H1 (cell line): ENCODE results near the gene PDE8A. TPM values are rescaled to one million over a fixed set of nuclear protein-coding genes. Genes with fewer than 3 reads are reported as not detected.
A peak's percentile ranks its signal among the peaks of the same experiment; 100 is the strongest.

Source experiments
- CTCF ChIA-PET: fragments of 300-600 bp; sonication (Branson Sonifier 250); formaldehyde crosslinking; loops from one replicate; lab custom pipeline; 2021; ENCODE audit not compliant: partially characterized antibody; lab: Charles Lee
- POLR2A ChIA-PET: fragments of 300-600 bp; sonication (Branson Sonifier 250); formaldehyde crosslinking; loops from one replicate; lab custom pipeline; 2021; ENCODE audit warnings: inconsistent platforms; ENCODE audit not compliant: partially characterized antibody; lab: Charles Lee
- DNase-seq, 2 experiments: peaks; one replicate each; pipeline versions ENCODE4 v3.0.0 to v3.0.0-alpha.2; 2010 to 2022; ENCODE audit warnings: low spot score in 2 of 2, low read depth in 1 of 2, mixed read lengths in 1 of 2
- FAIRE-seq: peaks from 2 replicates; lab custom pipeline; 2011; peaks lifted over from hg19 to GRCh38; lab: Jason Lieb, UNC
- H2AFZ ChIP-seq: 2 replicates; pipeline ENCODE4 v1.8.1; 2012; ENCODE audit warnings: low read length, inconsistent platforms
- H2AK5ac ChIP-seq: 2 replicates; pipeline ENCODE4 v1.6.1; 2013; ENCODE audit warnings: low read depth, low read length
- H2BK120ac ChIP-seq: replicated peaks from 2 replicates; pipeline ENCODE3; 2013; ENCODE audit warnings: low read depth, low read length, inconsistent platforms
- H2BK12ac ChIP-seq: 2 replicates; pipeline ENCODE4 v1.6.1; 2013; ENCODE audit warnings: low read depth, low read length
- H2BK15ac ChIP-seq: 2 replicates; pipeline ENCODE4 v1.6.1; 2013; ENCODE audit warnings: low read length
- H2BK20ac ChIP-seq: 2 replicates; pipeline ENCODE4 v1.6.1; 2013; ENCODE audit warnings: low read length
- H2BK5ac ChIP-seq: 2 replicates; pipeline ENCODE4 v1.6.1; 2013; ENCODE audit warnings: low read depth, low read length
- H3K14ac ChIP-seq: 2 replicates; pipeline ENCODE4 v1.6.1; 2013; ENCODE audit warnings: inconsistent platforms; ENCODE audit not compliant: insufficient read length
- H3K18ac ChIP-seq: 2 replicates; pipeline ENCODE4 v1.6.1; 2013; ENCODE audit warnings: low read length; ENCODE audit errors: extremely low read depth
- H3K23ac ChIP-seq: 2 replicates; pipeline ENCODE4 v1.6.1; 2013; ENCODE audit warnings: inconsistent platforms; ENCODE audit not compliant: insufficient read length
- H3K23me2 ChIP-seq: 2 replicates; pipeline ENCODE4 v1.6.1; 2013; ENCODE audit warnings: low read depth, low read length
- H3K27ac ChIP-seq: 2 replicates; pipeline ENCODE4 v1.6.1; 2011; ENCODE audit warnings: low read depth, low read length, inconsistent platforms
- H3K27me3 ChIP-seq, 4 experiments: replicated peaks in 1 of 4; 1 replicate in 1 of 4; 2 replicates in 3 of 4; pipeline versions ENCODE4 v1.6.1 to v1.8.1; 2011 to 2013; ENCODE audit warnings: low read length in 3 of 4, mild to moderate bottlenecking in 3 of 4, inconsistent platforms in 2 of 4, mixed read lengths in 2 of 4, moderate library complexity in 1 of 4; ENCODE audit not compliant: control insufficient read depth in 3 of 4, insufficient read depth in 3 of 4; ENCODE audit errors: extremely low read depth in 1 of 4
- H3K36me3 ChIP-seq, 4 experiments: 2 replicates each; pipeline versions ENCODE4 v1.6.1 to v1.8.1; 2011 to 2013; ENCODE audit warnings: mild to moderate bottlenecking in 4 of 4, low read length in 3 of 4, moderate library complexity in 2 of 4, control low read depth in 1 of 4, inconsistent platforms in 1 of 4; ENCODE audit not compliant: insufficient read depth in 4 of 4, control insufficient read depth in 2 of 4
- H3K4ac ChIP-seq: replicated peaks from 2 replicates; pipeline ENCODE3; 2013; ENCODE audit warnings: low read length, low read depth, mixed read lengths, inconsistent platforms; ENCODE audit not compliant: insufficient read length
- H3K4me1 ChIP-seq, 4 experiments: replicated peaks in 1 of 4; 1 replicate in 1 of 4; 2 replicates in 3 of 4; pipeline versions ENCODE4 v1.6.1 to v1.8.1; 2011 to 2013; ENCODE audit warnings: low read length in 3 of 4, inconsistent platforms in 2 of 4, mixed read lengths in 1 of 4; ENCODE audit not compliant: insufficient read depth in 4 of 4, control insufficient read depth in 3 of 4
- H3K4me2 ChIP-seq, 2 experiments: 2 replicates each; pipeline versions ENCODE4 v1.6.1 to v1.8.1; 2011 to 2013; ENCODE audit warnings: low read depth in 2 of 2, low read length in 2 of 2, control low read depth in 1 of 2, inconsistent platforms in 1 of 2, mild to moderate bottlenecking in 1 of 2; ENCODE audit not compliant: insufficient read depth in 1 of 2
- H3K4me3 ChIP-seq, 4 experiments: fragments of 200-600, 300-600 bp in 1 of 4; sonication (generic), shearing (Covaris generic), sonication (Bioruptor Twin) in 1 of 4; 2 replicates each; pipeline versions ENCODE4 v1.5.1 to v1.8.1; 2011 to 2016; ENCODE audit warnings: low read length in 4 of 4, low read depth in 3 of 4, control low read depth in 2 of 4, inconsistent platforms in 2 of 4, mild to moderate bottlenecking in 2 of 4, mixed read lengths in 1 of 4, moderate library complexity in 1 of 4; ENCODE audit not compliant: insufficient read depth in 2 of 4; ENCODE audit errors: extremely low read depth in 1 of 4
- H3K56ac ChIP-seq: replicated peaks from 2 replicates; pipeline ENCODE3; 2013; ENCODE audit warnings: low read depth, mild to moderate bottlenecking, mixed read lengths, low read length, inconsistent platforms; ENCODE audit not compliant: insufficient read length
- H3K79me1 ChIP-seq: 2 replicates; pipeline ENCODE4 v1.6.1; 2013; ENCODE audit warnings: low read depth, low read length, control low read depth
- H3K79me2 ChIP-seq, 2 experiments: 2 replicates each; pipeline versions ENCODE4 v1.6.1 to v1.8.1; 2012 to 2013; ENCODE audit warnings: low read length in 2 of 2, mild to moderate bottlenecking in 2 of 2, inconsistent platforms in 1 of 2; ENCODE audit not compliant: insufficient read depth in 2 of 2, control insufficient read depth in 1 of 2
- H3K9ac ChIP-seq, 4 experiments: replicated peaks in 1 of 4; 1 replicate in 1 of 4; 2 replicates in 3 of 4; pipeline versions ENCODE4 v1.6.1 to v1.8.1; 2011 to 2013; ENCODE audit warnings: low read depth in 3 of 4, low read length in 3 of 4, control low read depth in 2 of 4, mild to moderate bottlenecking in 2 of 4, moderate library complexity in 2 of 4, inconsistent platforms in 1 of 4; ENCODE audit errors: extremely low read depth in 1 of 4
- H3K9me3 ChIP-seq, 2 experiments: 2 replicates each; pipeline versions ENCODE4 v1.6.1 to v1.8.1; 2012 to 2013; ENCODE audit warnings: mild to moderate bottlenecking in 2 of 2, moderate library complexity in 2 of 2, control low read depth in 1 of 2, inconsistent platforms in 1 of 2, low read depth in 1 of 2, low read length in 1 of 2, mixed read lengths in 1 of 2; ENCODE audit not compliant: insufficient read depth in 2 of 2
- H4K20me1 ChIP-seq, 2 experiments: replicated peaks in 1 of 2; 2 replicates each; pipeline versions ENCODE3 to v1.8.1; 2011 to 2013; ENCODE audit warnings: inconsistent platforms in 2 of 2, low read length in 2 of 2, mild to moderate bottlenecking in 1 of 2; ENCODE audit not compliant: insufficient read depth in 2 of 2, control insufficient read depth in 1 of 2
- H4K5ac ChIP-seq: 2 replicates; pipeline ENCODE4 v1.6.1; 2013; ENCODE audit warnings: low read length, low read depth, mixed read lengths, inconsistent platforms; ENCODE audit not compliant: insufficient read length
- H4K8ac ChIP-seq: 2 replicates; pipeline ENCODE4 v1.8.0; 2013; ENCODE audit warnings: mild to moderate bottlenecking, moderate library complexity, low read length, inconsistent platforms; ENCODE audit not compliant: insufficient read depth; ENCODE audit errors: extremely low read depth
- H4K91ac ChIP-seq: replicated peaks from 2 replicates; pipeline ENCODE3; 2013; ENCODE audit warnings: low read length, mixed read lengths, inconsistent platforms; ENCODE audit not compliant: insufficient read length
- BACH1 ChIP-seq: IDR thresholded peaks from 2 replicates; pipeline ENCODE4 v1.6.1; 2012; ENCODE audit warnings: low read length, improper control_type of control experiment
- CEBPB ChIP-seq: IDR thresholded peaks from 2 replicates; pipeline ENCODE4 v1.6.1; 2012; ENCODE audit warnings: low read depth, low read length
- CTCF ChIP-seq, 3 experiments: IDR thresholded peaks; 1 replicate in 2 of 3; 2 replicates in 1 of 3; pipeline versions ENCODE4 v1.5.1 to v1.6.1; 2011; ENCODE audit warnings: low read length in 3 of 3, mild to moderate bottlenecking in 3 of 3, inconsistent platforms in 2 of 3, low read depth in 1 of 3, moderate library complexity in 1 of 3; ENCODE audit not compliant: insufficient read depth in 1 of 3; ENCODE audit errors: control extremely low read depth in 1 of 3
- GTF2F1 ChIP-seq: IDR thresholded peaks from 2 replicates; pipeline ENCODE4 v1.6.1; 2012; ENCODE audit warnings: low read depth, low read length, improper control_type of control experiment, borderline replicate concordance
- POLR2AphosphoS5 ChIP-seq: IDR thresholded peaks from 2 replicates; pipeline ENCODE4 v1.6.1; 2011; ENCODE audit warnings: low read depth, low read length
- RAD21 ChIP-seq, 2 experiments: IDR thresholded peaks in 1 of 2; conservative IDR thresholded peaks in 1 of 2; 2 replicates each; pipeline ENCODE4 v1.6.1; 2011; ENCODE audit warnings: low read depth in 2 of 2, low read length in 2 of 2, improper control_type of control experiment in 1 of 2, inconsistent platforms in 1 of 2, mild to moderate bottlenecking in 1 of 2, moderate library complexity in 1 of 2
- RXRA ChIP-seq: IDR thresholded peaks from 2 replicates; pipeline ENCODE4 v1.6.1; 2011; ENCODE audit warnings: low read depth, mild to moderate bottlenecking, low read length, moderate library complexity; ENCODE audit not compliant: insufficient read depth
- TAF1 ChIP-seq: IDR thresholded peaks from 2 replicates; pipeline ENCODE4 v1.6.1; 2011; ENCODE audit warnings: mild to moderate bottlenecking, low read depth, low read length
- TEAD4 ChIP-seq: IDR thresholded peaks from 2 replicates; pipeline ENCODE4 v1.6.1; 2012; ENCODE audit warnings: low read depth, low read length, inconsistent platforms, mixed read lengths
- WGBS, 2 experiments: shearing (Covaris generic) in 1 of 2; methylation state at CpG; one replicate each; pipeline versions ENCODE4 v1.1.6 to v1.1.7; 2013 to 2015; ENCODE audit warnings: low lambda C conversion rate in 2 of 2, mixed read lengths in 2 of 2, inconsistent platforms in 1 of 2, low coverage in 1 of 2, missing lambda C conversion rate in 1 of 2; ENCODE audit not compliant: insufficient replicate concordance in 2 of 2, insufficient coverage in 1 of 2, insufficient read length in 1 of 2; ENCODE audit errors: extremely low coverage in 1 of 2, missing lambda C conversion rate in 1 of 2; 5-methylcytosine and 5-hydroxymethylcytosine counted together
- polyA plus RNA-seq, 7 experiments: library from polyadenylated mRNA; depleted of rRNA in 3 of 7; stranded (reverse) in 5 of 7; unstranded in 2 of 7; fragments of >200 nt in 5 of 7; fragments of 200-250 nt in 2 of 7; gene quantifications; 1 replicate in 5 of 7; 2 replicates in 1 of 7; 4 replicates in 1 of 7; pipeline versions ENCODE4 v1.2.1 to v1.2.3, GENCODE V29; 2011 to 2013; ENCODE audit warnings: missing spikeins in 2 of 7, mixed read lengths in 2 of 7
- total RNA-seq: library from RNA; stranded (reverse); fragmentation: NEBNext Ultra II Directional; extraction: Animal tissue kit (Norgen Biotek cat#: 25700); gene quantifications from 2 replicates; pipeline ENCODE4 v1.2.1, GENCODE V29; 2021

Gene PDE8A
- total and polyA plus RNA-seq, 2 of the 8 experiments (the other 6 are each of a cell fraction or from before 2014, with no cell fraction given), result 6.9 to 7.8 TPM

- Histone ChIP-seq H3K9me3 (no peaks in the 10 kb centered on the region), H4K5ac (no peak overlapping the region), H3K27ac (no peak overlapping the region), H4K20me1 (no peaks in the 10 kb centered on the region), H3K23me2 (no peaks in the 10 kb centered on the region; the same call in 1 of the 2 replicates), H3K14ac (no peak overlapping the region), H3K18ac (no peak overlapping the region), H3K4me3 (no peak overlapping the region), H3K4me1 (no peaks in the 10 kb centered on the region), H2AFZ (no peak overlapping the region), H3K36me3 (no peaks in the 10 kb centered on the region), H2BK120ac (no peak overlapping the region), H2BK15ac (no peak overlapping the region), H3K23ac (no peak overlapping the region), H2BK5ac (no peak overlapping the region), H4K91ac (no peak overlapping the region), H3K4me2 (no peak overlapping the region), H3K9ac (no peak overlapping the region), H3K27me3 (no peaks in the 10 kb centered on the region), H3K79me1 (peaks cover 2% of the 10 kb centered on the region; the same call in 1 of the 2 replicates), H2BK20ac (no peak overlapping the region), H4K8ac (no peak overlapping the region), H2BK12ac (no peak overlapping the region), H2AK5ac (no peak overlapping the region), H3K4ac (no peak overlapping the region), H3K79me2 (no peaks in the 10 kb centered on the region; a peak in 1 of 4 replicates), H3K56ac (no peak overlapping the region)
- ChIA-PET POLR2A (interaction anchor here (1.1 kb wide), 1 partner anchor 30 kb away, joined by 3 read pairs; the partner anchor contains the start of gene PDE8A), CTCF (interaction anchor here (0.6 to 4.1 kb wide), 16 partner anchors 9 to 332 kb away, joined by 3 to 20 read pairs (median 4); no protein-coding TSS in a partner anchor)
- DNase-seq (no peak), FAIRE-seq (no peak)
- WGBS, 2 experiments, result 74% methylated on average over 3 of the region's 3 CpGs; no CpG with 5 or more reads in 1 of the 2 experiments
- TF ChIP-seq CTCF (IDR thresholded peaks at IDR 0.05; ENCODE audit: control extremely low read depth in 1 of 3, insufficient read depth in 1 of 3, low read depth in 1 of 3, low read length in 3 of 3) (peak in 2 of 3 experiments; percentile 11 to 36; a peak in 2 of 4 replicates), TEAD4 (no peak), BACH1 (no peak), GTF2F1 (no peak), RXRA (no peak), RAD21 (IDR thresholded peaks at IDR 0.05 in 1 of 2, conservative IDR thresholded peaks at IDR 0.05 in 1 of 2; ENCODE audit: low read depth in 2 of 2, low read length in 2 of 2) (peak; percentile 48 to 51; a peak in 3 of 4 replicates), CEBPB (peak; percentile 74), TAF1 (no peak), POLR2AphosphoS5 (no peak)
Measured at GRCh38 chr15:85010386-85011159, 28.9 kb downstream of the PDE8A start.
